ENCODE measurements around the gene RIT2.

RIT2 gene

GRCh38 chr18:42958353-42958752 is 157.1 kb downstream of the RIT2 start:
- no peak overlapping the region for H3K4me2 ChIP-seq (ENCODE audit: low read length)
- H4K20me1 ChIP-seq (ENCODE audit: insufficient read depth, low read length): no peaks in the 10 kb centered on the region
- no peaks in the 10 kb centered on the region for H3K4me1 ChIP-seq (ENCODE audit: low read length)
- no peaks in the 10 kb centered on the region for H3K36me3 ChIP-seq (replicated peaks; ENCODE audit: low read depth, low read length)
- H3K27ac ChIP-seq (ENCODE audit: low read length): no peak overlapping the region
- no peak overlapping the region for H3K9ac ChIP-seq (ENCODE audit: low read length)
- H2AFZ ChIP-seq (ENCODE audit: low read depth, low read length): no peak overlapping the region
- H3K79me2 ChIP-seq (ENCODE audit: low read length): no peaks in the 10 kb centered on the region
- no peak overlapping the region for H3K4me3 ChIP-seq (ENCODE audit: low read length)
- no peaks in the 10 kb centered on the region for H3K27me3 ChIP-seq (ENCODE audit: low read depth, low read length)
- H3K9me3 ChIP-seq (ENCODE audit: insufficient read depth, low read length): no peaks in the 10 kb centered on the region
- no peak for TF ChIP-seq CTCF (IDR thresholded peaks at IDR 0.05; ENCODE audit: low read depth, low read length)
- no peak for TF ChIP-seq EZH2phosphoT487 (IDR thresholded peaks at IDR 0.05; ENCODE audit: low read depth)

- Histone ChIP-seq H3K27ac (ENCODE audit: low read length) (no peak overlapping the region), H3K27me3 (ENCODE audit: low read depth, low read length) (no peaks in the 10 kb centered on the region), H4K20me1 (ENCODE audit: insufficient read depth, low read length) (no peaks in the 10 kb centered on the region), H2AFZ (ENCODE audit: low read depth, low read length) (no peak overlapping the region), H3K4me3 (ENCODE audit: low read length) (no peak overlapping the region), H3K79me2 (ENCODE audit: low read length) (no peaks in the 10 kb centered on the region), H3K9ac (ENCODE audit: low read length) (no peak overlapping the region), H3K4me1 (ENCODE audit: low read length) (peaks cover 2% of the 10 kb centered on the region; the same call in 1 of the 2 replicates), H3K36me3 (replicated peaks; ENCODE audit: low read depth, low read length) (no peaks in the 10 kb centered on the region), H3K9me3 (ENCODE audit: insufficient read depth, low read length) (peaks cover 9% of the 10 kb centered on the region), H3K4me2 (ENCODE audit: low read length) (no peak overlapping the region)
- TF ChIP-seq CTCF (IDR thresholded peaks at IDR 0.05; ENCODE audit: low read depth, low read length): no peak
- no peak for TF ChIP-seq EZH2phosphoT487 (IDR thresholded peaks at IDR 0.05; ENCODE audit: low read depth)
Observed at GRCh38 chr18:42956287-42956686, 159.2 kb downstream of the RIT2 start.

GRCh38 chr18:42954887-42955286 is 160.6 kb downstream of the RIT2 start:
- Histone ChIP-seq H3K9ac (ENCODE audit: low read length) (no peak overlapping the region), H3K4me1 (ENCODE audit: low read length) (peaks cover 2% of the 10 kb centered on the region; the same call in 1 of the 2 replicates), H3K79me2 (ENCODE audit: low read length) (no peaks in the 10 kb centered on the region), H3K27ac (ENCODE audit: low read length) (no peak overlapping the region), H3K4me3 (ENCODE audit: low read length) (no peak overlapping the region), H3K27me3 (ENCODE audit: low read depth, low read length) (no peaks in the 10 kb centered on the region), H3K9me3 (ENCODE audit: insufficient read depth, low read length) (peaks cover 21% of the 10 kb centered on the region), H3K4me2 (ENCODE audit: low read length) (no peak overlapping the region), H2AFZ (ENCODE audit: low read depth, low read length) (no peak overlapping the region), H4K20me1 (ENCODE audit: insufficient read depth, low read length) (no peaks in the 10 kb centered on the region), H3K36me3 (replicated peaks; ENCODE audit: low read depth, low read length) (no peaks in the 10 kb centered on the region)
- TF ChIP-seq EZH2phosphoT487 (IDR thresholded peaks at IDR 0.05; ENCODE audit: low read depth) (no peak), CTCF (IDR thresholded peaks at IDR 0.05; ENCODE audit: low read depth, low read length) (no peak)

GRCh38 chr18:42953306-42953705 is 162.2 kb downstream of the RIT2 start:
- Histone ChIP-seq H3K9me3 (ENCODE audit: insufficient read depth, low read length) (peaks cover 21% of the 10 kb centered on the region), H3K27me3 (ENCODE audit: low read depth, low read length) (no peaks in the 10 kb centered on the region), H3K4me2 (ENCODE audit: low read length) (no peak overlapping the region), H4K20me1 (ENCODE audit: insufficient read depth, low read length) (no peaks in the 10 kb centered on the region), H3K9ac (ENCODE audit: low read length) (no peak overlapping the region), H3K79me2 (ENCODE audit: low read length) (no peaks in the 10 kb centered on the region), H3K27ac (ENCODE audit: low read length) (no peak overlapping the region), H2AFZ (ENCODE audit: low read depth, low read length) (no peak overlapping the region), H3K4me3 (ENCODE audit: low read length) (no peak overlapping the region), H3K36me3 (replicated peaks; ENCODE audit: low read depth, low read length) (no peaks in the 10 kb centered on the region), H3K4me1 (ENCODE audit: low read length) (peaks cover 10% of the 10 kb centered on the region)
- TF ChIP-seq CTCF (IDR thresholded peaks at IDR 0.05; ENCODE audit: low read depth, low read length) (no peak), EZH2phosphoT487 (IDR thresholded peaks at IDR 0.05; ENCODE audit: low read depth) (no peak)

All from OCI-LY3 (cell line).